IPS DF 19.7 (cell line): ENCODE measurements around the gene GJA5.

ENCODE experiments used
- DNase-seq: peaks from one replicate; pipeline ENCODE4 v3.0.0-alpha.2; 2013; ENCODE audit warnings: low read depth, low spot score

The GJA5 gene

GRCh38 chr1:147760481-147761260 lies at the start of gene GJA5:
TSS of gene GJA5 (minus strand) at chr1:147760602. CDS start at chr1:147759238, 1,364 bp downstream.
- DNase-seq: no peak

GRCh38 chr1:147809236-147809635 lies 48.8 kb upstream of the GJA5 start:
- no peak for DNase-seq

GRCh38 chr1:147808025-147808424 lies 47.6 kb upstream of the GJA5 start:
- no peak for DNase-seq

- no peak for DNase-seq
These were observed 47.0 kb upstream of the GJA5 start for GRCh38 chr1:147807405-147807804.

GRCh38 chr1:147804942-147805723 lies 44.7 kb upstream of the GJA5 start:
- DNase-seq: no peak

GRCh38 chr1:147800804-147801203 lies 40.4 kb upstream of the GJA5 start:
- DNase-seq: no peak

GRCh38 chr1:147798731-147799130 lies 38.3 kb upstream of the GJA5 start:
- no peak for DNase-seq

GRCh38 chr1:147794570-147794969 lies 34.2 kb upstream of the GJA5 start:
- DNase-seq: no peak

GRCh38 chr1:147791876-147792275 lies 31.5 kb upstream of the GJA5 start:
- DNase-seq: no peak

- no peak for DNase-seq
These were observed 27.4 kb upstream of the GJA5 start for GRCh38 chr1:147787765-147788164.

- no peak for DNase-seq
These were observed 26.1 kb upstream of the GJA5 start for GRCh38 chr1:147786536-147786935.

- no peak for DNase-seq
These were observed 25.5 kb upstream of the GJA5 start for GRCh38 chr1:147785794-147786506.

- no peak for DNase-seq
These were observed 24.5 kb upstream of the GJA5 start for GRCh38 chr1:147784941-147785340.

GRCh38 chr1:147781056-147781471 lies 20.7 kb upstream of the GJA5 start:
- DNase-seq: no peak

GRCh38 chr1:147777694-147778093 lies 17.3 kb upstream of the GJA5 start:
- DNase-seq: no peak

GRCh38 chr1:147773215-147773715 lies 12.9 kb upstream of the GJA5 start:
- DNase-seq: no peak

- DNase-seq: no peak
These were observed 12.2 kb upstream of the GJA5 start for GRCh38 chr1:147772570-147772969.

- DNase-seq: no peak
These were observed 11.1 kb upstream of the GJA5 start for GRCh38 chr1:147771226-147772125.

- DNase-seq: no peak
These were observed 8.7 kb upstream of the GJA5 start for GRCh38 chr1:147769106-147769505.

GRCh38 chr1:147768582-147768981 lies 8.2 kb upstream of the GJA5 start:
- no peak for DNase-seq

GRCh38 chr1:147768101-147768500 lies 7.7 kb upstream of the GJA5 start:
- DNase-seq: no peak
